Loucy (cell line): ENCODE data around the gene TRIP4.

Experiments
- H2AFZ ChIP-seq: fragments of 200-600 bp; sonication (generic); 2 replicates; pipeline ENCODE4 v1.6.0; 2016; ENCODE audit warnings: antibody characterized with exemption, mild to moderate bottlenecking, low read length, moderate library complexity
- H3F3A ChIP-seq: fragments of 200-600 bp; 2 replicates; pipeline ENCODE4 v1.6.0; 2016; ENCODE audit warnings: antibody characterized with exemption, low read depth, mild to moderate bottlenecking
- H3K27me3 ChIP-seq: fragments of 200-600 bp; sonication (generic); 2 replicates; pipeline ENCODE4 v1.6.1; 2014; ENCODE audit warnings: low read length, mild to moderate bottlenecking; ENCODE audit not compliant: insufficient read depth, poor library complexity, severe bottlenecking
- H3K36me3 ChIP-seq: fragments of 200-600 bp; sonication (generic); 2 replicates; pipeline ENCODE4 v1.6.1; 2016; ENCODE audit warnings: low read length; ENCODE audit not compliant: insufficient read depth
- H3K4me1 ChIP-seq: fragments of 200-600 bp; sonication (generic); 2 replicates; pipeline ENCODE4 v1.5.1; 2014; ENCODE audit warnings: low read length, mild to moderate bottlenecking; ENCODE audit not compliant: insufficient read depth, poor library complexity, severe bottlenecking
- H3K4me2 ChIP-seq: fragments of 200-600 bp; sonication (generic); 2 replicates; pipeline ENCODE4 v1.6.0; 2014; ENCODE audit warnings: antibody characterized with exemption, low read length, low read depth, mild to moderate bottlenecking; ENCODE audit not compliant: poor library complexity, severe bottlenecking
- H3K4me3 ChIP-seq: fragments of 200-600 bp; sonication (generic); 2 replicates; pipeline ENCODE4 v1.5.1; 2014; ENCODE audit warnings: low read length, mild to moderate bottlenecking, mixed read lengths; ENCODE audit not compliant: poor library complexity, severe bottlenecking
- H3K79me2 ChIP-seq: fragments of 200-600 bp; sonication (generic); 2 replicates; pipeline ENCODE4 v1.6.1; 2014; ENCODE audit warnings: low read length; ENCODE audit not compliant: insufficient read depth
- H3K9ac ChIP-seq: fragments of 200-600 bp; sonication (generic); 2 replicates; pipeline ENCODE4 v1.6.0; 2014; ENCODE audit warnings: mild to moderate bottlenecking, low read depth, low read length, moderate library complexity; ENCODE audit not compliant: poor library complexity, severe bottlenecking
- H3K9me2 ChIP-seq: fragments of 200-600 bp; sonication (generic); replicated peaks from 2 replicates; pipeline ENCODE4 v1.6.1; 2016; ENCODE audit warnings: low read depth, low read length, mixed read lengths
- H3K9me3 ChIP-seq: fragments of 200-600 bp; sonication (generic); 2 replicates; pipeline ENCODE4 v1.6.1; 2014; ENCODE audit warnings: mild to moderate bottlenecking, antibody characterized with exemption, low read length, low read depth; ENCODE audit not compliant: insufficient read depth
- H4K20me1 ChIP-seq: fragments of 200-600 bp; sonication (generic); 2 replicates; pipeline ENCODE4 v1.6.0; 2014; ENCODE audit warnings: antibody characterized with exemption, low read length, mild to moderate bottlenecking; ENCODE audit not compliant: insufficient read depth, poor library complexity, severe bottlenecking
- EZH2phosphoT487 ChIP-seq: fragments of 200-600 bp; IDR thresholded peaks from 2 replicates; pipeline ENCODE4 v1.6.1; 2018; ENCODE audit warnings: antibody characterized with exemption, mild to moderate bottlenecking, moderate library complexity, borderline replicate concordance
- TF ChIP-seq, protein P1 (sequence below): fragments of 200-600 bp; sonication (generic); conservative IDR thresholded peaks from 2 replicates; pipeline ENCODE4 v1.5.1; 2014; ENCODE audit warnings: mild to moderate bottlenecking, antibody characterized with exemption, low read length

The TRIP4 gene

DNA sequence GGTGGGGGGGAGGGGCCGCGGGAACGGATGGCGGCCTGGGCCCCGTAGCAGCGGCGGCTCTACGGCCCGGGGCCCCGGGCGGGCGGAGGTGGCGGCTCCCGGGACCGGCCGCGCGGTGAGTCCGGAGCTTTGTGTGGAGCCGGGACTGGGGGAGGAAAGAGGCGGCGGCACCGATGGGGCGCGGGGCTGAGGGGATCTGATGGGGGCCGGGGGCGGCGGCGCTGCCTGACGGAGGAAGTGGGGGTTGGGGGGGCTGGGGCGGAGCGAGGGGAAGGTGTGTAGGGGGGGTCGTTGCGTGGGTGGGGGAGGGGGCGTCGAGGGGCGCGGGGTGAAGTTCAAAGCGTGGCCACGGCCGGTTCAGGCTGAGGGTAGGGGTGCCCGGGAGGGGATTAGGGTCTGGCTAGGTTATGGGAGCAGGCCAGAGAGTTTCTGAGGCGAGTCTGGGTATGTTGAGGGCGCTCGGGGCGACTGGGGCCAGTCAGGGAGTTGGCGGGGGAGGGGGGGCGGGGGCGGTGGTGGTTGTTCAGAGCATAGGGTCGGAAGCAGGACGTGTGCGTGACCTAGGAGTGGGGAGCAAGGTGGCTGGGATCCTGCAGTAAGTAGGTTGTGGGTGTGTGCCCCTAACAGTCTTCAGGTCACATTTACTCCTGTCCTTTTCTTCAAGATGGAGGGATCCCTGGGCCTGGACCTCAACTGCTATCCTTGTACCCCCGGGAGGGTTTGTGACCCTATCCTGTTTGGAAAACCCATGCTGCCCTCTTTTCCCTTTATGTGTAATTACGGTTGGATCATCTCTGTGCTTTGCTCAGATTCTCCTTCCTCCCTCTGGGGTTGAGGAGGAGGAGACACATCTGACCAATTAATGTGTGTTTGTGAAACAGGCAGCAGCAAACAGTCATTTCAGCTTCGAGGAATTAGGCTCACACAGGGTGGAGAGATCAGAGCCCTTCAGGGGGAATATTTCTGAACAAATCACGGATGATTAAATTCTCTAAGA, 73.4 kb downstream of the TRIP4 start:
- Histone ChIP-seq H3F3A (no peaks in the 10 kb centered on the region), H4K20me1 (peaks cover 39% of the 10 kb centered on the region), H3K9ac (peak overlapping the region; percentile 77), H3K36me3 (no peaks in the 10 kb centered on the region), H2AFZ (no peak overlapping the region), H3K4me1 (peaks cover 67% of the 10 kb centered on the region), H3K9me2 (no peaks in the 10 kb centered on the region), H3K79me2 (peaks cover 57% of the 10 kb centered on the region), H3K4me3 (peak overlapping the region; percentile 78), H3K27me3 (no peaks in the 10 kb centered on the region), H3K4me2 (peak overlapping the region; percentile 83), H3K9me3 (no peaks in the 10 kb centered on the region)
- TF ChIP-seq, protein P1, sequence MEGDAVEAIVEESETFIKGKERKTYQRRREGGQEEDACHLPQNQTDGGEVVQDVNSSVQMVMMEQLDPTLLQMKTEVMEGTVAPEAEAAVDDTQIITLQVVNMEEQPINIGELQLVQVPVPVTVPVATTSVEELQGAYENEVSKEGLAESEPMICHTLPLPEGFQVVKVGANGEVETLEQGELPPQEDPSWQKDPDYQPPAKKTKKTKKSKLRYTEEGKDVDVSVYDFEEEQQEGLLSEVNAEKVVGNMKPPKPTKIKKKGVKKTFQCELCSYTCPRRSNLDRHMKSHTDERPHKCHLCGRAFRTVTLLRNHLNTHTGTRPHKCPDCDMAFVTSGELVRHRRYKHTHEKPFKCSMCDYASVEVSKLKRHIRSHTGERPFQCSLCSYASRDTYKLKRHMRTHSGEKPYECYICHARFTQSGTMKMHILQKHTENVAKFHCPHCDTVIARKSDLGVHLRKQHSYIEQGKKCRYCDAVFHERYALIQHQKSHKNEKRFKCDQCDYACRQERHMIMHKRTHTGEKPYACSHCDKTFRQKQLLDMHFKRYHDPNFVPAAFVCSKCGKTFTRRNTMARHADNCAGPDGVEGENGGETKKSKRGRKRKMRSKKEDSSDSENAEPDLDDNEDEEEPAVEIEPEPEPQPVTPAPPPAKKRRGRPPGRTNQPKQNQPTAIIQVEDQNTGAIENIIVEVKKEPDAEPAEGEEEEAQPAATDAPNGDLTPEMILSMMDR = no peak
- no peak for TF ChIP-seq EZH2phosphoT487

DNA sequence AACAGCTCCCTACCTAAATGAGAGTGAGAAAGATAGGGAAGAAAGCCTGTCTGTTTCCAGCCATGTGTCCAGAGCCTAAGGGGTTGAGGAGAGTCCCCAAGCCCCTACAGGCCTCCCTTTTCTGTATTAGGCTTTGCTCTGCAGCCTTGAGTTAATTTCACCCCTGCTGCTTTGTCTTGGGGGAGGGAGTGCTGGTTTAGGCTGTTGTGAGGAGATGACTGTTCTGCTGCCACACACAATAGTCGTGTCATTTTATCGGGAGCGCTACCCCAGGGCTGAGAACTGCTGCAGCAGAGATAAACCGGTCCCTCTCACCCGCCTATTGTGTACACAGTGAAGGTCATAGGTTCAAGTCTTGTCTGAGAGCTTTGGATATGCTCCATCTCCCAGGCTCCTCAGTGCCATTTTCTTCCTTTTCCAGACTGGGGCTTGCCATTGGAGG, 74.1 kb downstream of the TRIP4 start:
- Histone ChIP-seq H3K4me1 (peaks cover 67% of the 10 kb centered on the region), H3K4me2 (peak overlapping the region; percentile 83), H3K4me3 (peak overlapping the region; percentile 78), H2AFZ (no peak overlapping the region), H3F3A (no peaks in the 10 kb centered on the region), H3K9me3 (no peaks in the 10 kb centered on the region), H4K20me1 (peaks cover 46% of the 10 kb centered on the region), H3K36me3 (no peaks in the 10 kb centered on the region), H3K79me2 (peaks cover 64% of the 10 kb centered on the region), H3K9ac (peak overlapping the region; percentile 77), H3K9me2 (no peaks in the 10 kb centered on the region), H3K27me3 (no peaks in the 10 kb centered on the region)
- TF ChIP-seq EZH2phosphoT487 = no peak
- TF ChIP-seq, protein P1 = no peak

DNA sequence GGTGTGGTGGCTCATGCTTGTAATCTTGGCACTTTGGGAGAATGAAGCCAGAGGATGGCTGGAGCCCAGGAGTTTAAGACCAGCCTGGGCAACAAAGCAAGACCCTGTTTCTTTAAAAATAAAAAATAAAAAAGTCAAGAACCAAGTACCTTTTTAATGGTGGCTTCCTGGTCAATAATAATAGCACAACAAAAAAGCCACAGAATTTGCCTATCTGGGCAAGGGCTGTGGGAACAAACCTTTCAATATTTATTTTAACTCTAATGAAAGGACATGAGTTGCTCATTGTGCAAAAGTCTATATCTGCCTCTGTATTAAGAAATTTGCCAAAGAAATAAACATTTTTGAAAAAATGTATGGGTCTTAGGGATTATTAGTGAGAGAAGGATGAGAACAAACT, 74.9 kb downstream of the TRIP4 start:
- Histone ChIP-seq H3K36me3 (no peaks in the 10 kb centered on the region), H3F3A (no peaks in the 10 kb centered on the region), H3K9me3 (no peaks in the 10 kb centered on the region), H3K4me2 (peak overlapping the region; percentile 83), H3K27me3 (no peaks in the 10 kb centered on the region), H3K9me2 (no peaks in the 10 kb centered on the region), H4K20me1 (peaks cover 52% of the 10 kb centered on the region), H2AFZ (no peak overlapping the region), H3K4me3 (peak overlapping the region; percentile 78), H3K4me1 (peaks cover 64% of the 10 kb centered on the region), H3K9ac (peak overlapping the region; percentile 77), H3K79me2 (peaks cover 71% of the 10 kb centered on the region)
- no peak for TF ChIP-seq EZH2phosphoT487
- TF ChIP-seq, protein P1 = no peak
